A549 treated with RU486 at 1 μM for 4 hours (cell line): ENCODE results near the gene FAM204A. TPM values are rescaled to one million over a fixed set of nuclear protein-coding genes. Genes with fewer than 3 reads are reported as not detected.

Experiments
- total RNA-seq: library from RNA; stranded (reverse); fragments of 200-300 nt; extraction: Qiagen RNA extraction; gene quantifications from 5 replicates; pipeline ENCODE4 v1.2.3, GENCODE V29; 2022; ENCODE audit warnings: low read depth

FAM204A gene
- 40.3 to 77.2 TPM (median 45.8 TPM) in 5 replicates for total RNA-seq

GRCh38 chr10:118341791-118342637 is at the start of gene FAM204A:
FAM204A (minus strand) TSS chr10:118342324; CDS start chr10:118336415, 5,909 bp downstream.

